ENCODE measurements around the gene MCTP1. TPM values are rescaled to one million over a fixed set of nuclear protein-coding genes. Genes with fewer than 3 reads are reported as not detected.
A peak's percentile ranks its signal among the peaks of the same experiment; 100 is the strongest.
"Not testable (repeated sequence)": the region's sequence is repeated elsewhere in the genome, so short reads cannot be mapped to it uniquely, and the experiment has no call there.

The MCTP1 gene
- total RNA-seq, 2 donors from 2014 or later, result 0.28 to 1.2 TPM

- Mint-ChIP-seq H3K4me3 (no peak overlapping the region), H3K4me1 (ENCODE audit: low read depth) (no peaks in the 10 kb centered on the region), H3K27me3 (ENCODE audit: low read depth) (no peaks in the 10 kb centered on the region), H3K9me3 (peaks cover 2 to 3% of the 10 kb centered on the region in 2 donors), H3K27ac (no peak overlapping the region), H3K36me3 (ENCODE audit: insufficient read depth in 2 of 2) (peaks cover 0 to 5% of the 10 kb centered on the region in 2 donors)
- ATAC-seq (replicated peaks in 1 of 2) (no peak), DNase-seq (no peak)
Measured at GRCh38 chr5:95216136-95216955, 68.5 kb downstream of the MCTP1 start.

- H3K4me1 Mint-ChIP-seq (ENCODE audit: low read depth); DNase-seq; ATAC-seq (replicated peaks in 1 of 2); H3K27me3 Mint-ChIP-seq (ENCODE audit: low read depth); H3K27ac Mint-ChIP-seq; H3K4me3 Mint-ChIP-seq; H3K36me3 Mint-ChIP-seq (ENCODE audit: insufficient read depth in 2 of 2); H3K9me3 Mint-ChIP-seq: not testable (repeated sequence)
Measured at GRCh38 chr5:95207811-95208210, 77.1 kb downstream of the MCTP1 start.

- Mint-ChIP-seq H3K4me3 (no peak overlapping the region), H3K27ac (no peak overlapping the region), H3K36me3 (ENCODE audit: insufficient read depth in 2 of 2) (no peaks in the 10 kb centered on the region), H3K27me3 (ENCODE audit: low read depth) (peaks cover 8% of the 10 kb centered on the region), H3K4me1 (ENCODE audit: low read depth) (peaks cover 16% of the 10 kb centered on the region), H3K9me3 (no peaks in the 10 kb centered on the region)
- DNase-seq (no peak), ATAC-seq (replicated peaks in 1 of 2) (no peak)
Measured at GRCh38 chr5:95194856-95195255, 90.0 kb downstream of the MCTP1 start.

GRCh38 chr5:95191330-95191729 is 93.6 kb downstream of the MCTP1 start:
- ATAC-seq (replicated peaks in 1 of 2) (peak; percentile 43 to 84), DNase-seq (no peak)
- Mint-ChIP-seq H3K4me3 (no peak overlapping the region), H3K36me3 (ENCODE audit: insufficient read depth in 2 of 2) (no peaks in the 10 kb centered on the region), H3K9me3 (no peaks in the 10 kb centered on the region), H3K4me1 (ENCODE audit: low read depth) (peaks cover 16% of the 10 kb centered on the region), H3K27me3 (ENCODE audit: low read depth) (peaks cover 17% of the 10 kb centered on the region), H3K27ac (no peak overlapping the region)

- Mint-ChIP-seq H3K9me3 (peaks cover 2% of the 10 kb centered on the region in 2 donors), H3K27ac (no peak overlapping the region), H3K36me3 (ENCODE audit: insufficient read depth in 2 of 2) (no peaks in the 10 kb centered on the region), H3K4me1 (ENCODE audit: low read depth) (no peaks in the 10 kb centered on the region), H3K27me3 (ENCODE audit: low read depth) (peaks cover 22% of the 10 kb centered on the region), H3K4me3 (no peak overlapping the region)
- ATAC-seq (replicated peaks in 1 of 2), result no peak
- no peak for DNase-seq
Measured at GRCh38 chr5:95184924-95185323, 100.0 kb downstream of the MCTP1 start.

- no peak overlapping the region for H3K27ac Mint-ChIP-seq
- peaks cover 10% of the 10 kb centered on the region for H3K27me3 Mint-ChIP-seq (ENCODE audit: low read depth)
- no peak overlapping the region for H3K4me3 Mint-ChIP-seq
- H3K9me3 Mint-ChIP-seq, result peaks cover 2 to 3% of the 10 kb centered on the region in 2 donors
- no peaks in the 10 kb centered on the region for H3K4me1 Mint-ChIP-seq (ENCODE audit: low read depth)
- DNase-seq (no peak), ATAC-seq (replicated peaks in 1 of 2) (no peak)
- no peaks in the 10 kb centered on the region for H3K36me3 Mint-ChIP-seq (ENCODE audit: insufficient read depth in 2 of 2)
Measured at GRCh38 chr5:95181644-95182043, 103.2 kb downstream of the MCTP1 start.

GRCh38 chr5:95178046-95178651 is 106.7 kb downstream of the MCTP1 start:
- peaks cover 2 to 3% of the 10 kb centered on the region in 2 donors for H3K9me3 Mint-ChIP-seq
- no peaks in the 10 kb centered on the region for H3K4me1 Mint-ChIP-seq (ENCODE audit: low read depth)
- DNase-seq, result no peak
- peaks cover 10% of the 10 kb centered on the region for H3K27me3 Mint-ChIP-seq (ENCODE audit: low read depth)
- no peak for ATAC-seq (replicated peaks in 1 of 2)
- no peak overlapping the region for H3K27ac Mint-ChIP-seq
- no peak overlapping the region for H3K4me3 Mint-ChIP-seq
- no peaks in the 10 kb centered on the region for H3K36me3 Mint-ChIP-seq (ENCODE audit: insufficient read depth in 2 of 2)

- peaks cover 2 to 3% of the 10 kb centered on the region in 2 donors for H3K9me3 Mint-ChIP-seq
- H3K4me3 Mint-ChIP-seq, result no peak overlapping the region
- no peak overlapping the region for H3K27ac Mint-ChIP-seq
- no peak for DNase-seq
- H3K36me3 Mint-ChIP-seq (ENCODE audit: insufficient read depth in 2 of 2), result no peaks in the 10 kb centered on the region
- H3K27me3 Mint-ChIP-seq (ENCODE audit: low read depth), result peaks cover 10% of the 10 kb centered on the region
- no peak for ATAC-seq (replicated peaks in 1 of 2)
- no peaks in the 10 kb centered on the region for H3K4me1 Mint-ChIP-seq (ENCODE audit: low read depth)
Measured at GRCh38 chr5:95177456-95177855, 107.4 kb downstream of the MCTP1 start.

- ATAC-seq (replicated peaks in 1 of 2), result no peak
- H3K27me3 Mint-ChIP-seq (ENCODE audit: low read depth), result no peaks in the 10 kb centered on the region
- H3K4me1 Mint-ChIP-seq (ENCODE audit: low read depth), result no peaks in the 10 kb centered on the region
- peaks cover 1% of the 10 kb centered on the region in 2 donors for H3K9me3 Mint-ChIP-seq
- peaks cover 0 to 2% of the 10 kb centered on the region in 2 donors for H3K36me3 Mint-ChIP-seq (ENCODE audit: insufficient read depth in 2 of 2)
- no peak for DNase-seq
- no peak overlapping the region for H3K4me3 Mint-ChIP-seq
- no peak overlapping the region for H3K27ac Mint-ChIP-seq
Measured at GRCh38 chr5:95175106-95175505, 109.8 kb downstream of the MCTP1 start.

GRCh38 chr5:95172659-95173058 is 112.2 kb downstream of the MCTP1 start:
- H3K36me3 Mint-ChIP-seq (ENCODE audit: insufficient read depth in 2 of 2), result peaks cover 1 to 6% of the 10 kb centered on the region in 2 donors
- DNase-seq (no peak), ATAC-seq (replicated peaks in 1 of 2) (no peak)
- H3K27me3 Mint-ChIP-seq (ENCODE audit: low read depth), result no peaks in the 10 kb centered on the region
- peaks cover 3 to 7% of the 10 kb centered on the region in 2 donors for H3K9me3 Mint-ChIP-seq
- H3K27ac Mint-ChIP-seq, result no peak overlapping the region
- H3K4me3 Mint-ChIP-seq, result no peak overlapping the region
- no peaks in the 10 kb centered on the region for H3K4me1 Mint-ChIP-seq (ENCODE audit: low read depth)

- Mint-ChIP-seq H3K4me3 (no peak overlapping the region), H3K9me3 (peaks cover 3% of the 10 kb centered on the region in 2 donors), H3K27me3 (ENCODE audit: low read depth) (no peaks in the 10 kb centered on the region), H3K4me1 (ENCODE audit: low read depth) (no peaks in the 10 kb centered on the region), H3K27ac (no peak overlapping the region), H3K36me3 (ENCODE audit: insufficient read depth in 2 of 2) (peaks cover 1 to 3% of the 10 kb centered on the region in 2 donors)
- DNase-seq, result no peak
- ATAC-seq (replicated peaks in 1 of 2), result no peak
Measured at GRCh38 chr5:95164861-95165260, 120.0 kb downstream of the MCTP1 start.

GRCh38 chr5:95163079-95163478 is 121.8 kb downstream of the MCTP1 start:
- H3K36me3 Mint-ChIP-seq (ENCODE audit: insufficient read depth in 2 of 2), result peaks cover 0 to under 1% of the 10 kb centered on the region in 2 donors
- H3K4me1 Mint-ChIP-seq (ENCODE audit: low read depth), result no peaks in the 10 kb centered on the region
- no peak overlapping the region for H3K27ac Mint-ChIP-seq
- ATAC-seq (replicated peaks in 1 of 2) (no peak), DNase-seq (no peak)
- H3K4me3 Mint-ChIP-seq, result no peak overlapping the region
- no peaks in the 10 kb centered on the region for H3K27me3 Mint-ChIP-seq (ENCODE audit: low read depth)
- H3K9me3 Mint-ChIP-seq, result no peaks in the 10 kb centered on the region

GRCh38 chr5:95162231-95162992 is 122.5 kb downstream of the MCTP1 start:
- Mint-ChIP-seq H3K4me3 (no peak overlapping the region), H3K27me3 (ENCODE audit: low read depth) (no peaks in the 10 kb centered on the region), H3K27ac (no peak overlapping the region), H3K36me3 (ENCODE audit: insufficient read depth in 2 of 2) (no peaks in the 10 kb centered on the region), H3K9me3 (no peaks in the 10 kb centered on the region), H3K4me1 (ENCODE audit: low read depth) (no peaks in the 10 kb centered on the region)
- DNase-seq (no peak), ATAC-seq (replicated peaks in 1 of 2) (no peak)

All from activated T-cell treated with anti-CD3 and anti-CD28 coated beads, Interleukin-2, amount 50 U/mL, for 72 hours (primary cell).